ENCODE results near the gene NCOA7.
"Not testable (repeated sequence)": the region's sequence is repeated elsewhere in the genome, so short reads cannot be mapped to it uniquely, and the experiment has no call there.

NCOA7 gene

DNA sequence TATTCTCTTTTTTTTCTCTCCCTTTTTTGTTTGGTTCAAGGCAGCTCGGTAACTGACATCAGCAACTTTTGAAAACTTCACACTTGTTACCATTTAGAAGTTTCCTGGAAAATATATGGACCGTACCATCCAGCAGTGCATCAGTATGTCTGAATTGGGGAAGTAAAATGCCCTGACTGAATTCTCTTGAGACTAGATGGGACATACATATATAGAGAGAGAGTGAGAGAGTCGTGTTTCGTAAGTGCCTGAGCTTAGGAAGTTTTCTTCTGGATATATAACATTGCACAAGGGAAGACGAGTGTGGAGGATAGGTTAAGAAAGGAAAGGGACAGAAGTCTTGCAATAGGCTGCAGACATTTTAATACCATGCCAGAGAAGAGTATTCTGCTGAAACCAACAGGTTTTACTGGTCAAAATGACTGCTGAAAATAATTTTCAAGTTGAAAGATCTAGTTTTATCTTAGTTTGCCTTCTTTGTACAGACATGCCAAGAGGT is 30.8 kb upstream of the NCOA7 start:
- DNase-seq (ENCODE audit: low read depth, low spot score) = no peak

DNA sequence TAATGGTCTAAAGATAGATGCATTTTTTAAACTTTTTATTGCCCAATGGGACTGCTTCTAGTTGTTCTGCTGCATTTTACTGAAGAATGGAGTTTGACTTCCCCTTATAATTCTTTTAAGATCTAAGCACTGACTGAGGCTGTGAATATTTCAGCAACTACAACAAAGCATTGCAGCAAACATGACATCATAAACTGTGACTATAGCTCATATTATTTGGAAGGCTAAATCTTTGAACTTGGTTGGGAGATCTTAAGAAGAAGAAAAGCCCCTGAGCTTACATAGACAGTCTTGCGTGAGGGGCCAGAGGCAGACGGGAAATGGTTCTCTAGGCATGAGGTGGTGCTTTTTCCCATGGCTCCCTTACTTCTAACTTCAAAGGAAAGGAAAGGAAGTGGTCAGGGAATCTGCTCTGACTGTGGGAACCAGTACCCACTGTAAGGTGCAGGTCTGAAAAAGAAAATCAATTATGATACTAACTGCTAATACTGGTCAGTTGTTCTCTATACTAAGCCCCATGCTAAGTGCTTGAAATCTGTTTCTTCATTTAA is 26.6 kb upstream of the NCOA7 start:
- no peak for DNase-seq (ENCODE audit: low read depth, low spot score)
- H3K36me3 ChIP-seq (ENCODE audit: insufficient read depth, insufficient read length, low read length) = peaks cover 8% of the 10 kb centered on the region
- H3K4me3 ChIP-seq (ENCODE audit: insufficient read length, low read depth) = no peak overlapping the region
- H3K9ac ChIP-seq (ENCODE audit: insufficient read length, low read depth) = no peak overlapping the region
- H3K9me3 ChIP-seq (ENCODE audit: insufficient read depth, low read length) = no peaks in the 10 kb centered on the region
- H3K4me1 ChIP-seq (ENCODE audit: insufficient read depth, insufficient read length) = no peaks in the 10 kb centered on the region
- TF ChIP-seq YY1 (IDR thresholded peaks at IDR 0.05; ENCODE audit: insufficient read depth, insufficient read length) (no peak), ZNF274 (IDR thresholded peaks at IDR 0.05; ENCODE audit: low read depth, low read length) (no peak), SUZ12 (IDR thresholded peaks at IDR 0.05; ENCODE audit: extremely low read depth, insufficient read depth, insufficient read length) (no peak)
- H3K27me3 ChIP-seq (ENCODE audit: insufficient read depth, insufficient read length) = no peaks in the 10 kb centered on the region

More for the DNA sequence above, 30.8 kb upstream of the NCOA7 start:
- TF ChIP-seq SUZ12 (IDR thresholded peaks at IDR 0.05; ENCODE audit: extremely low read depth, insufficient read depth, insufficient read length) (no peak), YY1 (IDR thresholded peaks at IDR 0.05; ENCODE audit: insufficient read depth, insufficient read length) (no peak), ZNF274 (IDR thresholded peaks at IDR 0.05; ENCODE audit: low read depth, low read length) (no peak)
- Histone ChIP-seq H3K4me3 (ENCODE audit: insufficient read length, low read depth) (no peak overlapping the region), H3K9ac (ENCODE audit: insufficient read length, low read depth) (no peak overlapping the region), H3K9me3 (ENCODE audit: insufficient read depth, low read length) (no peaks in the 10 kb centered on the region), H3K36me3 (ENCODE audit: insufficient read depth, insufficient read length, low read length) (peaks cover 20% of the 10 kb centered on the region), H3K4me1 (ENCODE audit: insufficient read depth, insufficient read length) (no peaks in the 10 kb centered on the region), H3K27me3 (ENCODE audit: insufficient read depth, insufficient read length) (no peaks in the 10 kb centered on the region)

DNA sequence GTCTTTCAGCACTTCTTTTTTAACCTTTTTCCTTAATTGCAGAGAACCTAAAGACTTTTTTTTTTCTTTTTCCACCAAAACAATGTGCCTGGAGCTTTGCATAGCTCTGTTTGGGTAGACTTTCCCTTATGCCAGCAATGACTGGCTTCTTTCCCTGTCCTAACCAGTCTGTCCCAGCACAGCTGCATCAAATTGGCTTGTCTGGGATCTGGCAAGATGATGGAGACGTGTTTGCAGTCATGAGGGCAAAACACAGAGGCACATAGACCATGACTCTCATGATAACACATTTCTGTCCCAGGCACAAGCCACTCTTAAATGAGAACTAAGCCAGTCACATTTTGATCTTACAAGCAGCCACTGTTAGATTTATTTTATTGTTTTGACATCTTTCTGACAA is 24.8 kb upstream of the NCOA7 start:
- H3K36me3 ChIP-seq (ENCODE audit: insufficient read depth, insufficient read length, low read length) = no peaks in the 10 kb centered on the region
- DNase-seq (ENCODE audit: low read depth, low spot score) = no peak
- no peaks in the 10 kb centered on the region for H3K9me3 ChIP-seq (ENCODE audit: insufficient read depth, low read length)
- H3K4me3 ChIP-seq (ENCODE audit: insufficient read length, low read depth) = no peak overlapping the region
- TF ChIP-seq SUZ12 (IDR thresholded peaks at IDR 0.05; ENCODE audit: extremely low read depth, insufficient read depth, insufficient read length) = no peak
- no peak for TF ChIP-seq ZNF274 (IDR thresholded peaks at IDR 0.05; ENCODE audit: low read depth, low read length)
- H3K9ac ChIP-seq (ENCODE audit: insufficient read length, low read depth) = no peak overlapping the region
- no peaks in the 10 kb centered on the region for H3K4me1 ChIP-seq (ENCODE audit: insufficient read depth, insufficient read length)
- no peaks in the 10 kb centered on the region for H3K27me3 ChIP-seq (ENCODE audit: insufficient read depth, insufficient read length)

DNA sequence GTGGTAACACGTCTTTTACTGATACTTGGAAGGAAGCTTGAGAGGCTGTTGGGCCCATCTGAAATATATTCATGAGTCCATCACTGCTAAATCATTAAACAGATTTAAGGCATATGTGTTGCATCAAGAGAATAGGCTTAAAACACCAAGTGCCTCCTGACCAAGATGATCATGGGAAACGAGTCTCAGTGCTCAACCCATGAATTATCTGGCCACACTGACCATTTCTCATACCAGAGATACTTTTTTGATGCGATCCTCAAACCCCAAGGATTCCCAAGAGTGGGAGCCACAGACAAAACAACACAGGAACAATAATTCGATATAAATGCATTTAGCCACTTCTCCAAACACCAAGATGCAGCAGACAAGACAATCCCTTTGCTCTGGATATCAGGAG is 24.1 kb upstream of the NCOA7 start:
- Histone ChIP-seq H3K9ac (ENCODE audit: insufficient read length, low read depth) (no peak overlapping the region), H3K27me3 (ENCODE audit: insufficient read depth, insufficient read length) (no peaks in the 10 kb centered on the region), H3K9me3 (ENCODE audit: insufficient read depth, low read length) (no peaks in the 10 kb centered on the region), H3K4me3 (ENCODE audit: insufficient read length, low read depth) (no peak overlapping the region), H3K4me1 (ENCODE audit: insufficient read depth, insufficient read length) (no peaks in the 10 kb centered on the region), H3K36me3 (ENCODE audit: insufficient read depth, insufficient read length, low read length) (no peaks in the 10 kb centered on the region)
- DNase-seq (ENCODE audit: low read depth, low spot score) = no peak
- no peak for TF ChIP-seq ZNF274 (IDR thresholded peaks at IDR 0.05; ENCODE audit: low read depth, low read length)
- TF ChIP-seq YY1 (IDR thresholded peaks at IDR 0.05; ENCODE audit: insufficient read depth, insufficient read length) = no peak
- TF ChIP-seq SUZ12 (IDR thresholded peaks at IDR 0.05; ENCODE audit: extremely low read depth, insufficient read depth, insufficient read length) = no peak

DNA sequence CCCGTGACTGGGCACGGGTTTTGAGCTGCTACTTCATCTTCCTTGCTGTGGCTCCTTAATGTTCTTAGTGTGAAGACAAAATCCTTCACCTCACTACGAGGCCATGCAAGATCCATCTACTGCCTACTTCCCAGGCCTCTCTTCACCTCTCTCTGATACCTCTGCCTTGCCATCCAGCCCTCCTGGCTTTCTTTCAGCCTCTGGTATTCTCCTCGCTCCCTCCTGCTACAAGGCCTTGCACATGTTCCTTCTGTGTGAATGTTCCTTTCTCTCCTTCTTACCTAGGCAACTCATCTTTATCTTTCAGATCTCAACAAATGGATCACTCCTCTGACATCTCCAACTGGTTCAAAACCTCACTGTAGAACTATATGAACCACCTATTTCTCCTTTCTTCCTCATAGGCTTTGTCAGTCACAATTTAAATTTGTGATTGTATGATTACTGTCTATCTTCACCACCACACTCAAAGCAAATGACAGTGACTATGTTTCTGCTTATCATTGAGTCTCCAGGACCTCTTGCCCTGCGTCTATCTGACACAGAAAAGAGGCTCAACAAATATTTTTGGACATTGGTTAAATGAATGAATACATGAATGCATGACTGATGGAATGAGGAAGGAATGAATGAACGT is 21.5 kb upstream of the NCOA7 start:
- no peaks in the 10 kb centered on the region for H3K9me3 ChIP-seq (ENCODE audit: insufficient read depth, low read length)
- TF ChIP-seq ZNF274 (IDR thresholded peaks at IDR 0.05; ENCODE audit: low read depth, low read length) = no peak
- H3K9ac ChIP-seq (ENCODE audit: insufficient read length, low read depth) = no peak overlapping the region
- no peaks in the 10 kb centered on the region for H3K27me3 ChIP-seq (ENCODE audit: insufficient read depth, insufficient read length)
- no peaks in the 10 kb centered on the region for H3K36me3 ChIP-seq (ENCODE audit: insufficient read depth, insufficient read length, low read length)
- DNase-seq (ENCODE audit: low read depth, low spot score) = no peak
- H3K4me1 ChIP-seq (ENCODE audit: insufficient read depth, insufficient read length) = no peaks in the 10 kb centered on the region
- H3K4me3 ChIP-seq (ENCODE audit: insufficient read length, low read depth) = no peak overlapping the region

DNA sequence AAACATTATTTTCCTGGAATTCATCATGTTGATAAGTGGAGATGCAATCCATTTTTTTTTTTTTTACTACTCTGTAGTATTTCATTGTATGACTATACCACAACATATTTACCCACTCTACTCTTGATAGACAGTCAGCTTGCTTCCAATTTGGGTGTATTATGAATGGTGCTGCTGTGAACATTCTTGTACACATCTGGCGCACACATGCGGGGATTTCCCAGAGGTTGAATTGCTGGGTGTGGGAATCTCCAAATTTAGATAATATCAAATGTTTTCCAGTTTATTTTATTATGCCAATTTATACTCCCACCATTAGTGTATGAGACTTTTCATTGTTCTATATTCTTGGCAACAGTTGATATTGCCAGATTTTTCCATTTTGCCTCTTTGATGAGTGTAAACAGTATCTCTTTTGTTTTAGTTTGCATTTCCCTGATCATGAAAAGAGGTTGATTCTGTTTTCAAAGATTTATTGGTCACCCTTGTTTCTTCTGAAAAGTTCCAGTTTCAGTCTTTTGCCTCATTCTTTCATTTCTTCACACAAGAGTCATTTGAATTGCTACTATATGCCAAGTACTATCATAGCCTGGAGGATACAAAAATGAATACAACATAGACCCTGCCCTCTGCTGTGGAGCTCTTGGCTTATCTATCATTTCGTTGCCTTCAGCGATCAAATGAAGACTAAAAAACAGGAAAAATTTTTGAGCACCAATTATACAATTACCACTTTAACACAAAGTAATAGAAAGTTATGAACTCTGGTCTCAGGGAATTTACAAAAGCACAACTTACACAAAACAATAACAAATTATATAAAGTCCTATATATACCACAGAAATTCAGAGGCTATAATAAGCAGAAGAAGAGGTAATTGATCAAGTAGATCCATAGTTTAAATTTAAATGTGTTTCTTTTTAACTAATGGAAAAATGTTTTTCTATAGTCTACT is 17.1 kb upstream of the NCOA7 start:
- TF ChIP-seq SUZ12 (IDR thresholded peaks at IDR 0.05; ENCODE audit: extremely low read depth, insufficient read depth, insufficient read length) (no peak), ZNF274 (IDR thresholded peaks at IDR 0.05; ENCODE audit: low read depth, low read length) (no peak), YY1 (IDR thresholded peaks at IDR 0.05; ENCODE audit: insufficient read depth, insufficient read length) (no peak)
- no peak overlapping the region for H3K9ac ChIP-seq (ENCODE audit: insufficient read length, low read depth)
- H3K36me3 ChIP-seq (ENCODE audit: insufficient read depth, insufficient read length, low read length) = no peaks in the 10 kb centered on the region
- no peak for DNase-seq (ENCODE audit: low read depth, low spot score)
- no peaks in the 10 kb centered on the region for H3K4me1 ChIP-seq (ENCODE audit: insufficient read depth, insufficient read length)
- no peaks in the 10 kb centered on the region for H3K9me3 ChIP-seq (ENCODE audit: insufficient read depth, low read length)
- H3K27me3 ChIP-seq (ENCODE audit: insufficient read depth, insufficient read length) = no peaks in the 10 kb centered on the region
- no peak overlapping the region for H3K4me3 ChIP-seq (ENCODE audit: insufficient read length, low read depth)

DNA sequence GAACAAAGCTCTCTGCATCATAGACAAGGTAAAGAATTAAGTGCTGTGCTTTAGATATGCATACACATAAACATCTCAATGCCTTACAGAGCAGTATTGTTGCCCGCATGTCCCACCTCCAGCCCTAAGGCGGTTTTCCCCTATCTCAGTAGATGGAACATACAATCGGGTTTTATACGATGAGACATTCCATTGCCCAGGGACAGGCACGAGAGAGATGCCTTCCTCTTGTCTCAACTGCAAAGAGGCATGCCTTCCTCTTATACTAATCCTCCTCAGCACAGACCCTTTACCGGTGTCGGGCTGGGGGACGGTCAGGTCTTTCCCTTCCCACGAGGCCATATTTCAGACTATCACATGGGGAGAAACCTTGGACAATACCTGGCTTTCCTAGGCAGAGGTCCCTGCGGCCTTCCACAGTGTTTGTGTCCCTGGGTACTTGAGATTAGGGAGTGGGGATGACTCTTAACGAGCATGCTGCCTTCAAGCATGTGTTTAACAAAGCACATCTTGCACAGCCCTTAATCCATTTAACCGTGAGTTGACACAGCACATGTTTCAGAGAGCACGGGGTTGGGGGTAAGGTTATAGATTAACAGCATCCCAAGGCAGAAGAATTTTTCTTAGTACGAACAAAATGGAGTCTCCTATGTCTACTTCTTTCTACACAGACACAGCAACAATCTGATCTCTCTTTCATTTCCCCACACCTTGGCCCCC is 14.5 kb upstream of the NCOA7 start:
- not testable (repeated sequence) for DNase-seq (ENCODE audit: low read depth, low spot score); H3K36me3 ChIP-seq (ENCODE audit: insufficient read depth, insufficient read length, low read length); H3K9ac ChIP-seq (ENCODE audit: insufficient read length, low read depth); H3K4me1 ChIP-seq (ENCODE audit: insufficient read depth, insufficient read length); H3K9me3 ChIP-seq (ENCODE audit: insufficient read depth, low read length); H3K27me3 ChIP-seq (ENCODE audit: insufficient read depth, insufficient read length); H3K4me3 ChIP-seq (ENCODE audit: insufficient read length, low read depth)
